Peyer's patch (tissue), 4 donors: ENCODE data around the gene IFT22. TPM values are rescaled to one million over a fixed set of nuclear protein-coding genes. Genes with fewer than 3 reads are reported as not detected.

Source experiments
- DNase-seq, 3 donors: peaks; one replicate each; pipeline ENCODE4 v3.0.0-alpha.2; 2017 to 2019
- H3K27ac ChIP-seq, 4 donors: fragments of 200-600 bp; sonication (generic); one replicate each; pipeline ENCODE4 v1.5.1; 2016 to 2019
- H3K27me3 ChIP-seq, 2 donors: fragments of 200-600 bp; sonication (generic); one replicate each; pipeline ENCODE4 v1.5.1; 2019
- H3K36me3 ChIP-seq, 3 donors: fragments of 200-600 bp; sonication (generic); one replicate each; pipeline ENCODE4 v1.5.1; 2016 to 2019
- H3K4me1 ChIP-seq, 4 donors: fragments of 200-600 bp; sonication (generic); one replicate each; pipeline ENCODE4 v1.5.1; 2016 to 2019
- H3K4me3 ChIP-seq, 4 donors: fragments of 200-600 bp; sonication (generic); 1 replicate in 3 of 4; 2 replicates in 1 of 4; pipeline ENCODE4 v1.5.1; 2016 to 2019; ENCODE audit warnings: mild to moderate bottlenecking in 1 of 4
- H3K9me3 ChIP-seq, 4 donors: fragments of 200-600 bp; sonication (generic); one replicate each; pipeline ENCODE4 v1.5.1; 2016 to 2019; ENCODE audit warnings: mild to moderate bottlenecking in 1 of 4
- POLR2A ChIP-seq, 2 donors: fragments of 450-650 bp; IDR thresholded peaks; one replicate each; pipeline ENCODE4 v1.5.1; 2017; ENCODE audit warnings: antibody characterized with exemption in 2 of 2, mild to moderate bottlenecking in 2 of 2, moderate library complexity in 2 of 2
- total RNA-seq, 4 donors: library from RNA; depleted of rRNA; stranded (reverse); fragments of >200 nt; gene quantifications; one replicate each; pipeline ENCODE4 v1.1.0, GENCODE V29; 2016
- TF ChIP-seq, protein P1 (sequence below), 6 experiments: fragments of 450-650 bp in 4 of 6; fragments of 200-600 bp in 2 of 6; sonication (generic) in 1 of 6; IDR thresholded peaks; one replicate each; pipeline ENCODE4 v1.5.1; 2017 to 2019; ENCODE audit warnings: antibody characterized with exemption in 6 of 6, mild to moderate bottlenecking in 3 of 6, moderate library complexity in 1 of 6

Gene IFT22
- 1 to 10 TPM in 3 of 4 donors, under 1 TPM in 1; 0.85 to 4.6 (median 2.3) TPM for total RNA-seq

DNA sequence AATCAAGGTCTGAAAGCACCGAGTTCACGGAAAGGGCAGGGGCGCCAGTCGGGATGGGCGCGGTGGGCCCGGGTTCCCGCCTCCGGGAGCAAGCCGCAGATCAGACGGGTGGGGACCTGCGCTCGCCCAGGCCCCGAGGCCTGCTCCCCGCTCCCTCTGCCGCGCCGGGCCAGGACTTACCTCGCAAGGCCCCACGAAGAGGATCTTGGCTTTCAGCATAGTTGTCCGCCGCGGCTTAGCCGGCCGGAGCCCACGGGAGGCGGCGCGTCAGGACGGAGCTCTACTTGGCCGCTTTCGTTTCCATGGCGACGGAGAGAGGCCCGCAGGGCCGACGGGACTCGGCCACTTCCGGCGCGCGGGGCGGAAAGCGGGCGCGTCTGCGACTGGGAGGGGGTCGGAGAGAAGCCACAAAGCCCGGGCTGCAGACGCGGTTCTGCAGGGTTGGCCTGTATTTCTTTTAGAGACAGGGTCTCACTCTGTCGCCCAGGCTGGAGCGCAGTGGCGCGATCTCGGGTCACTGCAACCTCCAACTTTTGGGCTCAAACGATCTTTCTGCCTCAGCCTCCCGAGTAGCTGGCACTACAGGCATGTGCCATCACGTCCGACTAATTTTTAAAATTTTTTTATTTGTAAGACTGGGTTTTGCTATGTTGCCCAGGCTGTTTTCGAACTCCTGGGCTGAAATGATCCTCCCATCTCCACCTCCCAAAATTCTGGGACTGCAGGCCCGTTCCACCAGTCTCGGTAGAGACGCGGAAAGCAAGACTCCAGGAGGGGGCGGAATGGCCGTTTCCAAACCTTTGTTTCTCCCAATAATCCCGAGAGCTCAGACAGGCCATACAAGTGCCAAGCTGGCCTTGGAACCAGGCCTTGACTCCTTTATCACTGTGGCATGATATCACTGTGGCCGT is at the start of gene IFT22:
TSS of gene IFT22 (minus strand) at position 322 of the 911 bp plus-strand sequence. CDS start at position 219, 103 bp downstream.
- H3K27ac ChIP-seq: peak within 1 kb of the TSS; percentile 54 to 82 (median 74)
- H3K9me3 ChIP-seq: no peaks in the 10 kb centered on the region
- peaks cover 0 to 8% (median 6%) of the 10 kb centered on the region in 4 donors for H3K4me1 ChIP-seq
- H3K27me3 ChIP-seq: no peaks in the 10 kb centered on the region
- peak in 1 of 2 donors; percentile 37 for TF ChIP-seq POLR2A (IDR thresholded peaks at IDR 0.05)
- TF ChIP-seq, protein P1, sequence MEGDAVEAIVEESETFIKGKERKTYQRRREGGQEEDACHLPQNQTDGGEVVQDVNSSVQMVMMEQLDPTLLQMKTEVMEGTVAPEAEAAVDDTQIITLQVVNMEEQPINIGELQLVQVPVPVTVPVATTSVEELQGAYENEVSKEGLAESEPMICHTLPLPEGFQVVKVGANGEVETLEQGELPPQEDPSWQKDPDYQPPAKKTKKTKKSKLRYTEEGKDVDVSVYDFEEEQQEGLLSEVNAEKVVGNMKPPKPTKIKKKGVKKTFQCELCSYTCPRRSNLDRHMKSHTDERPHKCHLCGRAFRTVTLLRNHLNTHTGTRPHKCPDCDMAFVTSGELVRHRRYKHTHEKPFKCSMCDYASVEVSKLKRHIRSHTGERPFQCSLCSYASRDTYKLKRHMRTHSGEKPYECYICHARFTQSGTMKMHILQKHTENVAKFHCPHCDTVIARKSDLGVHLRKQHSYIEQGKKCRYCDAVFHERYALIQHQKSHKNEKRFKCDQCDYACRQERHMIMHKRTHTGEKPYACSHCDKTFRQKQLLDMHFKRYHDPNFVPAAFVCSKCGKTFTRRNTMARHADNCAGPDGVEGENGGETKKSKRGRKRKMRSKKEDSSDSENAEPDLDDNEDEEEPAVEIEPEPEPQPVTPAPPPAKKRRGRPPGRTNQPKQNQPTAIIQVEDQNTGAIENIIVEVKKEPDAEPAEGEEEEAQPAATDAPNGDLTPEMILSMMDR (IDR thresholded peaks at IDR 0.05): no peak
- peak; percentile 90 to 96 (median 94) for DNase-seq
- peak within 1 kb of the TSS; percentile 58 to 95 (median 68) for H3K4me3 ChIP-seq
- no peaks in the 10 kb centered on the region for H3K36me3 ChIP-seq

GRCh38 chr7:101370836-101371235 is 49.2 kb upstream of the IFT22 start:
- no peak overlapping the region for H3K4me3 ChIP-seq
- H3K36me3 ChIP-seq: no peaks in the 10 kb centered on the region
- no peaks in the 10 kb centered on the region for H3K27me3 ChIP-seq
- no peak for DNase-seq
- TF ChIP-seq, protein P1 (IDR thresholded peaks at IDR 0.05): no peak
- TF ChIP-seq POLR2A (IDR thresholded peaks at IDR 0.05): no peak
- no peak overlapping the region for H3K27ac ChIP-seq
- H3K9me3 ChIP-seq: no peaks in the 10 kb centered on the region
- no peaks in the 10 kb centered on the region for H3K4me1 ChIP-seq

GRCh38 chr7:101368422-101369165 is 47.0 kb upstream of the IFT22 start:
- no peak for TF ChIP-seq POLR2A (IDR thresholded peaks at IDR 0.05)
- TF ChIP-seq, protein P1 (IDR thresholded peaks at IDR 0.05): no peak
- Histone ChIP-seq H3K36me3 (no peaks in the 10 kb centered on the region), H3K9me3 (no peaks in the 10 kb centered on the region), H3K27me3 (peaks cover 0 to 3% of the 10 kb centered on the region in 2 donors), H3K4me3 (no peak overlapping the region), H3K4me1 (peaks cover 0 to 7% (median 3%) of the 10 kb centered on the region in 4 donors), H3K27ac (no peak overlapping the region)
- peak in 1 of 3 donors; percentile 2 for DNase-seq

- no peaks in the 10 kb centered on the region for H3K9me3 ChIP-seq
- no peak for DNase-seq
- no peaks in the 10 kb centered on the region for H3K36me3 ChIP-seq
- peaks cover 0 to 11% of the 10 kb centered on the region in 2 donors for H3K27me3 ChIP-seq
- peaks cover 0 to 16% (median 8%) of the 10 kb centered on the region in 4 donors for H3K4me1 ChIP-seq
- H3K4me3 ChIP-seq: no peak overlapping the region
- TF ChIP-seq, protein P1 (IDR thresholded peaks at IDR 0.05): no peak
- TF ChIP-seq POLR2A (IDR thresholded peaks at IDR 0.05): no peak
- no peak overlapping the region for H3K27ac ChIP-seq
Measured at GRCh38 chr7:101367676-101368075, 46.1 kb upstream of the IFT22 start.

DNA sequence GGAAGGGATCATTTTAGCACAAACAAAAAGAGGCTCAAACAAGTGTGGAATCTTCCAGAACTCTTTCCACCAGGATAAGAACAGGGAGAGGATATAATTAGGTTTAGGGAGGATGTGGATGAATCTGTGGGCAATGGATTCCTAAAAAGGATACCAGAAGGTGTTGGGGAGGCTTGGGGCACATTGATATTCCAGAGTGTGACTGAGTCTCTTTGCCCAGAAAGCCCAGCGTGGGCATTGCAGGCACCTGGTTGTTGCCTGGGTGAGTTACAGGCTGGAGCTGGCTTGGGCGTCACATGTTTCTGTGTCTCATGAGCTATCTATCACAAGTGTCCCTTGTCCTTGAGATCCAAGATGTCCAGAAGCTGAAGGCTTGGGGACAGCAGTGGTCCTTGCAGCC is 44.3 kb upstream of the IFT22 start:
- TF ChIP-seq, protein P1 (IDR thresholded peaks at IDR 0.05): no peak
- Histone ChIP-seq H3K27ac (no peak overlapping the region), H3K4me3 (no peak overlapping the region), H3K9me3 (no peaks in the 10 kb centered on the region), H3K36me3 (no peaks in the 10 kb centered on the region), H3K27me3 (peaks cover 0 to 18% of the 10 kb centered on the region in 2 donors), H3K4me1 (peaks cover 0 to 19% (median 8%) of the 10 kb centered on the region in 4 donors)
- peak in 1 of 3 donors; percentile 30 for DNase-seq
